HCT116 (cell line): ENCODE measurements around the gene MAP2K4. TPM values are rescaled to one million over a fixed set of nuclear protein-coding genes. Genes with fewer than 3 reads are reported as not detected.
"Not testable (repeated sequence)": the region's sequence is repeated elsewhere in the genome, so short reads cannot be mapped to it uniquely, and the experiment has no call there.

ENCODE experiments used
- ATAC-seq: fragments of 200-7000 bp; cut with Tn5 transposase; 2 replicates; pipeline ENCODE4 v1.9.1; 2020; ENCODE audit warnings: mild to moderate bottlenecking, moderate library complexity
- BruUV-seq: library from RNA; stranded (reverse); fragments of 400-500 nt; replicated peaks from 2 replicates; lab custom pipeline; 2021; lab: Mats Ljungman, UMichigan
- CTCF ChIA-PET: fragments of 300-600 bp; sonication (Branson Sonifier 250); formaldehyde crosslinking; loops from one replicate; lab custom pipeline; 2021; ENCODE audit warnings: antibody characterized with exemption; lab: Charles Lee
- POLR2A ChIA-PET: fragments of 300-600, 350-600 bp; sonication (Branson Sonifier 250); formaldehyde crosslinking; loops from one replicate; lab custom pipeline; 2021; ENCODE audit warnings: antibody characterized with exemption; lab: Charles Lee
- RAD21 ChIA-PET, 2 experiments: fragments of 300-600 bp; sonication (Branson Sonifier 250); formaldehyde crosslinking; loops; one replicate each; lab custom pipeline; 2023; ENCODE audit warnings: low total read pairs in 2 of 2; ENCODE audit not compliant: uncharacterized antibody in 2 of 2, unreplicated experiment in 2 of 2, low non-redundant PET in 1 of 2; lab: Charles Lee
- DNase-seq: peaks from one replicate; pipeline ENCODE4 v3.0.0-alpha.2; 2010; ENCODE audit warnings: low read depth, low spot score
- H2AFZ ChIP-seq: fragments of 200-600 bp; shearing (Covaris generic), sonication (generic); 2 replicates; pipeline ENCODE4 v1.6.1; 2017; ENCODE audit warnings: low read depth, mixed run types, mixed read lengths, antibody characterized with exemption, low read length; ENCODE audit not compliant: poor library complexity, severe bottlenecking
- H3K27ac ChIP-seq: 2 replicates; pipeline ENCODE4 v1.5.1; 2012; ENCODE audit warnings: low read depth, low read length
- H3K27me3 ChIP-seq: fragments of 200-600 bp; sonication (generic); 2 replicates; pipeline ENCODE4 v1.6.1; 2016; ENCODE audit warnings: mixed run types, low read length, mixed read lengths; ENCODE audit not compliant: insufficient read depth
- H3K36me3 ChIP-seq, 2 experiments: fragments of 200-500 bp in 1 of 2; fragments of 200-600 bp in 1 of 2; sonication (Bioruptor generic) in 1 of 2; sonication (generic) in 1 of 2; 2 replicates each; pipeline versions ENCODE4 v1.5.1 to v1.6.1; 2014 to 2016; ENCODE audit warnings: low read length in 2 of 2, inconsistent platforms in 1 of 2, mixed read lengths in 1 of 2, mixed run types in 1 of 2; ENCODE audit not compliant: insufficient read depth in 2 of 2, control insufficient read depth in 1 of 2
- H3K4me1 ChIP-seq, 2 experiments: fragments of 200-600 bp in 1 of 2; sonication (generic) in 1 of 2; 2 replicates each; pipeline versions ENCODE4 v1.5.1 to v1.6.1; 2012 to 2017; ENCODE audit warnings: low read length in 2 of 2, inconsistent platforms in 1 of 2, mild to moderate bottlenecking in 1 of 2, mixed read lengths in 1 of 2, mixed run types in 1 of 2, moderate library complexity in 1 of 2; ENCODE audit not compliant: insufficient read depth in 2 of 2, control insufficient read depth in 1 of 2
- H3K4me2 ChIP-seq: fragments of 200-600 bp; sonication (generic); 2 replicates; pipeline ENCODE4 v1.6.1; 2017; ENCODE audit warnings: mixed run types, low read length, mixed read lengths
- H3K4me3 ChIP-seq, 2 experiments: fragments of 200-600 bp in 1 of 2; sonication (generic) in 1 of 2; replicated peaks in 1 of 2; 2 replicates each; pipeline ENCODE4 v1.5.1; 2011 to 2016; ENCODE audit warnings: low read length in 2 of 2, control low read depth in 1 of 2, low read depth in 1 of 2, mild to moderate bottlenecking in 1 of 2, mixed read lengths in 1 of 2, mixed run types in 1 of 2
- H3K79me2 ChIP-seq: fragments of 200-600 bp; sonication (generic); 2 replicates; pipeline ENCODE4 v1.6.1; 2017; ENCODE audit warnings: mild to moderate bottlenecking, mixed run types, low read length, moderate library complexity, mixed read lengths; ENCODE audit not compliant: insufficient read depth
- H3K9ac ChIP-seq: fragments of 200-600 bp; sonication (generic); 2 replicates; pipeline ENCODE4 v1.6.1; 2016; ENCODE audit warnings: low read length, mixed read lengths
- H3K9me2 ChIP-seq: fragments of 200-600 bp; sonication (generic), shearing (Covaris generic); 2 replicates; pipeline ENCODE4 v1.6.1; 2017; ENCODE audit warnings: mixed run types, mild to moderate bottlenecking, moderate library complexity; ENCODE audit not compliant: insufficient read depth
- H3K9me3 ChIP-seq, 2 experiments: fragments of 200-500 bp in 1 of 2; fragments of 200-600 bp in 1 of 2; sonication (Bioruptor generic) in 1 of 2; sonication (generic) in 1 of 2; 2 replicates each; pipeline ENCODE4 v1.6.1; 2014 to 2017; ENCODE audit warnings: low read length in 2 of 2, mixed read lengths in 2 of 2, inconsistent platforms in 1 of 2, low read depth in 1 of 2, mild to moderate bottlenecking in 1 of 2, mixed run types in 1 of 2, moderate library complexity in 1 of 2; ENCODE audit not compliant: control insufficient read depth in 1 of 2, insufficient read depth in 1 of 2
- H4K20me1 ChIP-seq: fragments of 200-600 bp; sonication (generic), shearing (Covaris generic); 2 replicates; pipeline ENCODE4 v1.6.1; 2017; ENCODE audit warnings: mixed run types, mild to moderate bottlenecking, moderate library complexity; ENCODE audit not compliant: insufficient read depth
- ATF3 ChIP-seq: IDR thresholded peaks from 2 replicates; pipeline ENCODE4 v1.6.1; 2012
- CBX3 ChIP-seq: IDR thresholded peaks from 2 replicates; pipeline ENCODE4 v1.6.1; 2012; ENCODE audit warnings: low read depth
- ELF1 ChIP-seq: IDR thresholded peaks from 2 replicates; pipeline ENCODE4 v1.6.1; 2012; ENCODE audit warnings: low read depth, borderline replicate concordance
- EZH2phosphoT487 ChIP-seq: fragments of 200-600 bp; IDR thresholded peaks from 2 replicates; pipeline ENCODE4 v1.6.1; 2018; ENCODE audit warnings: antibody characterized with exemption, borderline replicate concordance
- JUND ChIP-seq: IDR thresholded peaks from 2 replicates; pipeline ENCODE4 v1.6.1; 2012
- POLR2A ChIP-seq: IDR thresholded peaks from 2 replicates; pipeline ENCODE4 v1.7.0; 2011; ENCODE audit warnings: borderline replicate concordance; ENCODE audit not compliant: insufficient read depth, insufficient read length; ENCODE audit errors: extremely low read depth
- POLR2AphosphoS5 ChIP-seq: IDR thresholded peaks from 2 replicates; pipeline ENCODE4 v1.6.1; 2011; ENCODE audit warnings: mild to moderate bottlenecking, low read depth, low read length, moderate library complexity
- RAD21 ChIP-seq: IDR thresholded peaks from 2 replicates; pipeline ENCODE4 v1.6.1; 2012; ENCODE audit warnings: low read depth, mild to moderate bottlenecking
- SP1 ChIP-seq: IDR thresholded peaks from 2 replicates; pipeline ENCODE4 v1.6.1; 2012; ENCODE audit warnings: low read depth
- YY1 ChIP-seq: IDR thresholded peaks from 2 replicates; pipeline ENCODE4 v1.6.1; 2011; ENCODE audit warnings: low read length, low read depth, moderate library complexity, mild to moderate bottlenecking; ENCODE audit not compliant: insufficient replicate concordance; ENCODE audit errors: extremely low read depth
- ZFX ChIP-seq: fragments of 450-650 bp; IDR thresholded peaks from 2 replicates; pipeline ENCODE4 v1.6.1; 2017
- ZNF274 ChIP-seq: fragments of 200-500 bp; sonication (Bioruptor generic); IDR thresholded peaks from 2 replicates; pipeline ENCODE4 v1.6.1; 2014; ENCODE audit warnings: mild to moderate bottlenecking, low read depth, low read length, inconsistent platforms
- intact Hi-C: fragments of 100-400 bp; cut with micrococcal nuclease; formaldehyde crosslinking; loops from 2 replicates; pipeline ENCODE4 v1.10.0; 2022
- total RNA-seq: library from RNA; stranded (reverse); gene quantifications from one replicate; pipeline ENCODE4 v1.2.1, GENCODE V29; 2021; ENCODE audit not compliant: unreplicated experiment
- TF ChIP-seq, protein P1 (sequence below), 3 experiments: fragments of 200-600 bp in 1 of 3; sonication (generic) in 1 of 3; IDR thresholded peaks in 2 of 3; conservative IDR thresholded peaks in 1 of 3; 2 replicates each; pipeline ENCODE4 v1.5.1; 2012 to 2017; ENCODE audit warnings: low read depth in 2 of 3, low read length in 2 of 3, antibody characterized with exemption in 1 of 3, borderline replicate concordance in 1 of 3, control low read depth in 1 of 3, mild to moderate bottlenecking in 1 of 3, mixed read lengths in 1 of 3, mixed run types in 1 of 3, moderate library complexity in 1 of 3; ENCODE audit not compliant: insufficient read depth in 1 of 3

MAP2K4 gene
- total RNA-seq, 1 experiment from 2014 or later: 42.3 TPM

DNA sequence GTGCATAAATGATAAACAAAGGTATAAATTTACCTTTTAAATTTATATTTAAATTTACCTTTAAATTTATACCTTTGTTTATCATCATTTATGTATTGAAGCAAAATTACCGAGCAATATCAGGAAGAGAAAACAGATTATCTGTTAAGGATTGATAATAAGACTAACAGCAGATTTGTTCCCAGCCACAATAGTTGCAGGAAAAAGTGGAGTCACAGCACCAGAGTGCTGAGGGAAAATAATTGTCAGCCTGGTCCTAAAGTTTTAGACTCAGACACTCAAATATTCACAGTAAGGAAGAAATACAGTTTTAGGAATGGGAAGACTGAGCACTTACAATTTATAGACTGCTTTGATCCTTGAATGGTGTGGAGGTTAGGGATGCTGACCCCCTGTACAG lies 117.2 kb downstream of the MAP2K4 start (continued):
- TF ChIP-seq, protein P1, sequence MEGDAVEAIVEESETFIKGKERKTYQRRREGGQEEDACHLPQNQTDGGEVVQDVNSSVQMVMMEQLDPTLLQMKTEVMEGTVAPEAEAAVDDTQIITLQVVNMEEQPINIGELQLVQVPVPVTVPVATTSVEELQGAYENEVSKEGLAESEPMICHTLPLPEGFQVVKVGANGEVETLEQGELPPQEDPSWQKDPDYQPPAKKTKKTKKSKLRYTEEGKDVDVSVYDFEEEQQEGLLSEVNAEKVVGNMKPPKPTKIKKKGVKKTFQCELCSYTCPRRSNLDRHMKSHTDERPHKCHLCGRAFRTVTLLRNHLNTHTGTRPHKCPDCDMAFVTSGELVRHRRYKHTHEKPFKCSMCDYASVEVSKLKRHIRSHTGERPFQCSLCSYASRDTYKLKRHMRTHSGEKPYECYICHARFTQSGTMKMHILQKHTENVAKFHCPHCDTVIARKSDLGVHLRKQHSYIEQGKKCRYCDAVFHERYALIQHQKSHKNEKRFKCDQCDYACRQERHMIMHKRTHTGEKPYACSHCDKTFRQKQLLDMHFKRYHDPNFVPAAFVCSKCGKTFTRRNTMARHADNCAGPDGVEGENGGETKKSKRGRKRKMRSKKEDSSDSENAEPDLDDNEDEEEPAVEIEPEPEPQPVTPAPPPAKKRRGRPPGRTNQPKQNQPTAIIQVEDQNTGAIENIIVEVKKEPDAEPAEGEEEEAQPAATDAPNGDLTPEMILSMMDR (IDR thresholded peaks at IDR 0.05 in 2 of 3, conservative IDR thresholded peaks at IDR 0.05 in 1 of 3; ENCODE audit: borderline replicate concordance in 1 of 3, insufficient read depth in 1 of 3, low read depth in 2 of 3, low read length in 2 of 3): no peak
- TF ChIP-seq SP1 (no peak), JUND (no peak), CBX3 (no peak), POLR2A (no peak), ELF1 (no peak), POLR2AphosphoS5 (no peak)

DNA sequence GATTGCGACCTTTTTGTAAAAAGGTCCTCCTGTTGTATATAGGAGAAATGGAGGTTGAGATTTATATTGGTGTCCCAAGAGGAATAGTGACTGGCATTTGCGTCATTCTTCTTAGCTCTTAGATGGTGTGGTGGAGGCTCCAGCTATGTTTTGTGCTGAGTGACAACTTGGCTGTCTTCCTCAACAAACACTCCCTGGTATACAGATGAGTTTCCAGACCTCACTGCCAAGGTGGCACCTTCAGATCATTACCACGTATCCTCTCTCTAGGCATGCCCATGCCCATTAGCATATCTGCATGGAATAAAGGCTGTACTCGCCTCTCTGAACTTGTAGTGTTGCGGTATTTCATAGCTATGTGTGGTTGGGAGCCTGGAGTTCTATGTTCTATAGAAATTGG lies 120.0 kb downstream of the MAP2K4 start:
- H3K27me3 ChIP-seq: no peaks in the 10 kb centered on the region
- RAD21 ChIA-PET: no interaction called here
- H3K79me2 ChIP-seq: no peaks in the 10 kb centered on the region
- H3K4me3 ChIP-seq: no peak overlapping the region
- no TSS peak for BruUV-seq
- ATAC-seq: no peak
- H4K20me1 ChIP-seq: no peaks in the 10 kb centered on the region
- no peak overlapping the region for H3K9ac ChIP-seq
- no peaks in the 10 kb centered on the region for H3K4me1 ChIP-seq
- peaks cover 15 to 18% of the 10 kb centered on the region in 2 experiments; a peak in 3 of 4 replicates for H3K36me3 ChIP-seq
- no peaks in the 10 kb centered on the region for H3K9me2 ChIP-seq
- no peak for TF ChIP-seq SP1
- no peak for TF ChIP-seq ZNF274
- no peak for TF ChIP-seq EZH2phosphoT487
- TF ChIP-seq, protein P1 (IDR thresholded peaks at IDR 0.05 in 2 of 3, conservative IDR thresholded peaks at IDR 0.05 in 1 of 3; ENCODE audit: borderline replicate concordance in 1 of 3, insufficient read depth in 1 of 3, low read depth in 2 of 3, low read length in 2 of 3): no peak
- TF ChIP-seq POLR2A: no peak
- TF ChIP-seq YY1: no peak
- no peak for TF ChIP-seq ATF3
- TF ChIP-seq RAD21: no peak
- no peak for TF ChIP-seq ZFX
- TF ChIP-seq CBX3: no peak
- TF ChIP-seq, all 23 proteins: peak for 0
- POLR2A ChIA-PET: no interaction called here
- CTCF ChIA-PET: no interaction called here
- no peak for DNase-seq
- intact Hi-C loops: no loop called here
- H3K27ac ChIP-seq: no peak overlapping the region
- H3K9me3 ChIP-seq: peaks cover 0 to 4% of the 10 kb centered on the region in 2 experiments; a peak in 1 of 4 replicates
- no peak overlapping the region for H3K4me2 ChIP-seq
- no peak overlapping the region for H2AFZ ChIP-seq

DNA sequence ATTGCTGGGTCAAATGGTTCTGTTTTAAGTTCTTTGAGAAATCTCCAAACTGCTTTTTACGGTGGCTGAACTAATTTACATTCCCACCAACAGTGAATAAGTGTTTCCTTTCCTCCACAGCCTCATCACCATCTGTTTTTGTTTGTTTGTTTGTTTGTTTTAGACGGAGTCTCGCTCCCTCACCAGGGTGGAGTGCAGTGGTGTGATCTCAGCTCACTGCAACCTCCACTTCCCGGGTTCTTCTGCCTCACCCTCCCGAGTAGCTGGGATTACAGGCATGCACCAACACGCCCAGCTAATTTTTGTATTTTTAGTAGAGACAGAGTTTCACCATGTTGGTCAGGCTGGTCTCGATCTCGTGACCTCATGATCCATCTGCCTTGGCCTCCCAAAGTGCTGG lies 141.5 kb downstream of the MAP2K4 start:
- RAD21 ChIA-PET: not testable (repeated sequence)

More for the DNA sequence above, 141.5 kb downstream of the MAP2K4 start:
- H2AFZ ChIP-seq, intact Hi-C loops, H3K27me3 ChIP-seq, DNase-seq, ATAC-seq, H3K4me3 ChIP-seq, BruUV-seq, POLR2A ChIA-PET, H3K4me1 ChIP-seq, CTCF ChIA-PET, H3K9me3 ChIP-seq, H3K27ac ChIP-seq, H3K9ac ChIP-seq, H3K79me2 ChIP-seq, H3K9me2 ChIP-seq, H4K20me1 ChIP-seq, H3K4me2 ChIP-seq, H3K36me3 ChIP-seq: not testable (repeated sequence)
